HG03558 (cell line): Measurements from ENCODE around the gene HYOU1.
"Not testable (repeated sequence)": the region's sequence is repeated elsewhere in the genome, so short reads cannot be mapped to it uniquely, and the experiment has no call there.

ENCODE experiments used
- ATAC-seq: cut with Tn5 transposase; IDR thresholded peaks from one replicate; pipeline ENCODE4 v1.9.1; 2021; ENCODE audit warnings: moderate number of reproducible peaks; ENCODE audit not compliant: unreplicated experiment; ENCODE audit errors: extremely low read depth

HYOU1 gene

GRCh38 chr11:119057000-119057769 is at the start of gene HYOU1:
Gene HYOU1, minus strand, starts transcription at chr11:119057205. Its CDS starts 1,045 bp downstream, at chr11:119056160.
- ATAC-seq: peak; percentile 85

DNA sequence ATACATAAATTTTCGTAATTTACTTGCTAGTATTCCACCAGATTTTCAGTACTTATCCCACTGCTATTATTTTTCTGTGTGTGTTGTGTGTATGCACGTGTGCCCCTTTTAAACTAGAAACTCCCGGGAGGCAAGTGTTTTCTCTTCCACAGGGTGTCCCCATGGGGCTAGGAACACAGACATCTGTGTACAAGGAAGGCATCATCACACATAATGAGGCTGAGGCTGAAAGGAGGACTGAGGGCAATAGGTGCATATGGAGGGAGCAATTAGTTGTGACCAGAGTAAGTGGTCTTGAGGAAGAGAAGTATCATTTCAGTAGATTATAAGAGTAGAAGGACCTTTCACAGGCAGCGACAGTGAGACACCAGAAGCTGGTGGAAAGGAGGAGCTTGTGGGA is 46.8 kb upstream of the HYOU1 start:
- ATAC-seq: no peak

GRCh38 chr11:119103161-119103664 is 46.2 kb upstream of the HYOU1 start:
- ATAC-seq: not testable (repeated sequence)

DNA sequence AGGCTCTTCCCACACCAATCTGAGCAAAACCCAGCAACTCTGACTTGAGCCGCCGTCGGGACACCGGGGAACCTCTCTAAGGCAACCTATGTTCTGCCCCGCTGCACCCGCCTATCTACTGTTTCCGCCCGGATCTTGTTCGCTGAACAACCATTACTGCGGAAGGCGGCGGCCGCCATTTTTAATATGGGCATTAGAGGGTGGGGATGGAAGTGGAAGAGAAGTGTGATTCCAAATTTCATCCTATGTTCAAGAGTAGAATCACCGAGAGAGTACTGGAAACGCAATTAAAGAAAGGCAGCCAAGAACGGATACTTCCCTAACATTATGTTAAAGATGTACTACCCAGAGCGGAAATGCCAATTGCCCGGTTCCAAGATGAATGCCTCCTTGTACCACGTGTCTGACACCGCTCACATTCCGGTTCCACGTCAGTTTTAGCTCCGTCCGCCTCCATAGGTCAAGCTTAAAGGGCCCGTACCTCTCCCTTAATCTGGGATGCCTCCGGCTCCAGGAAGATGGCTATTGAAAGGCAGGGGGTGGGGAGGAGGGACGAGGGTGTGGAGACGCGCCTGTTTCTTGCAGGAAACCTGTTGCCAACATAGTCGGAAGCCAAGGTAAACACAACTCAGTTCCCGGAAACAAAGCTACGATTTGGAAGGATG is 44.9 kb upstream of the HYOU1 start, which contains the start of gene DPAGT1:
Gene DPAGT1 (minus strand): TSS at position 95 of the 665 bp plus-strand sequence. CDS start 198 bp downstream, outside the sequence.
- ATAC-seq: peak; percentile 46

DNA sequence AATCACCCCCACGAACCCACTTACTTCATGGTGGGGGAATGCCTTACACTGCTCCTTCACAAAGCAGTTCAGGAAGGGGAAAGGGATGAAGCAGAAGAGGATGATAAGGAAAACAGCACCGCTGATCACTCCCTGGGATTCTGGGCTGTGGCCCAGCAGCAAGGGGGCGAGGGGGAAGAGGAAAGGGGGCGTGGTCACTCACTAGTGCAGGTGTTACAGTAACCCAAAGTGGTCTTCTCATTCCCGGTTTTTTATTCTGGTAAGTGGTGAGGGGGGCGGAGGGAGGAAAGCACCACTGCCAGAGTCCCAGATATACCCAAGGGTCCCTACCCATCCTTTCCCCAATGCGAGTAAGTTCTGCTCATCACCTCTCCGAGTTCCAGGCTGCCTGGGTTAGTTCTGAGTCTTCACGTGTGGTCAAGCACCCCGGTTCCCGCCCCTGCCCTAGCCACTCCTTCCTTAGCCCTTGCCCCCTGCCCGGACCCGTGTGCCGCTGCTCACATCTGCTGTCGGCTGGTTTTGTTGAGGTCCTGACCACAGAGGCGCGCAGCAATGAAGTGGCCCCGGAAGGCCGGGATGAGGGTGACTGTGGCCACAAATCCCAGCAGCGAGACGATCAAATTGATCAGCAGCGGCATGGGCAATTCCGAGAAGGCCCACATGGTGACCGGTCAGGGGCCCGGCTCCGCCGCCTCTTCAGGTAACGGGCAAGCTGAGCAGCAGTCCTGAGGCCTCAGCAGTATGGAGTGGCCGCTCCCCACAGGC is 44.2 kb upstream of the HYOU1 start:
- ATAC-seq: peak; percentile 10

- no peak for ATAC-seq
Measured at GRCh38 chr11:119100246-119100970, 43.4 kb upstream of the HYOU1 start.

DNA sequence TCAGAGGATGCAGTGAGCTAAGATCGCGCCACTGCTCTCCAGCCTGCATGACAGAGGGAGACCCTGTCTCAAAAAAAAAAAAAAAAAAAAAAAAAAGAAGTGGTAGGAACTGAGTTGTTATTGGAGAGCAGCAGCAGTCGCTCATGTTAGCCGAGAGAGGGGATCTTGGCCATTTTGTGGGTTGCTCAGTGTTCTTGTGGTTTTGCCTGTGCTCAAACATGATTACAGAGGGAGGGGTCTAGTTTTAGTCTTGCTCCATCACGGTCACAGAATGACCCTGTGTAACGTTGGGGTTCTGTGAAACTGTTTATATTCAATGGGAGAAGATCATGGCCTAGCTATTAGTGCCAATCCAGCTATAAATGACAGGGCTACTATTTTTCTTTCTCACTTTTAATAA is 42.7 kb upstream of the HYOU1 start:
- no peak for ATAC-seq

- peak; percentile 60 for ATAC-seq
Measured at GRCh38 chr11:119095066-119095880, 38.3 kb upstream of the HYOU1 start.

DNA sequence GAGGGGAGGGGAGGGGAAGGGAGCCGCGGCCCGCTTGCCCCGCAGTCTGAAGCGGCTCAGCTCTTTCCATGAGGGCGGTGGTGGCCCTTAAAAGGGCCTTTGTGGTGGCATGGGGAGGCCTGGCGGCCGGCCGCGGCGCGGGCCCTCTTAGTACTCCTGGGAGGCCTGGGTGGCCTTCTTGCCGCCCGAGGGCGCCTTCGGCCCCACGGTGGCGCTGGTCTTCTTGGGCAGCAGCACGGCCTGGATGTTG is 37.7 kb upstream of the HYOU1 start:
- no peak for ATAC-seq

- no peak for ATAC-seq
Measured at GRCh38 chr11:119093942-119094815, 37.2 kb upstream of the HYOU1 start.

- ATAC-seq: no peak
Measured at GRCh38 chr11:119092880-119093842, 36.2 kb upstream of the HYOU1 start.

DNA sequence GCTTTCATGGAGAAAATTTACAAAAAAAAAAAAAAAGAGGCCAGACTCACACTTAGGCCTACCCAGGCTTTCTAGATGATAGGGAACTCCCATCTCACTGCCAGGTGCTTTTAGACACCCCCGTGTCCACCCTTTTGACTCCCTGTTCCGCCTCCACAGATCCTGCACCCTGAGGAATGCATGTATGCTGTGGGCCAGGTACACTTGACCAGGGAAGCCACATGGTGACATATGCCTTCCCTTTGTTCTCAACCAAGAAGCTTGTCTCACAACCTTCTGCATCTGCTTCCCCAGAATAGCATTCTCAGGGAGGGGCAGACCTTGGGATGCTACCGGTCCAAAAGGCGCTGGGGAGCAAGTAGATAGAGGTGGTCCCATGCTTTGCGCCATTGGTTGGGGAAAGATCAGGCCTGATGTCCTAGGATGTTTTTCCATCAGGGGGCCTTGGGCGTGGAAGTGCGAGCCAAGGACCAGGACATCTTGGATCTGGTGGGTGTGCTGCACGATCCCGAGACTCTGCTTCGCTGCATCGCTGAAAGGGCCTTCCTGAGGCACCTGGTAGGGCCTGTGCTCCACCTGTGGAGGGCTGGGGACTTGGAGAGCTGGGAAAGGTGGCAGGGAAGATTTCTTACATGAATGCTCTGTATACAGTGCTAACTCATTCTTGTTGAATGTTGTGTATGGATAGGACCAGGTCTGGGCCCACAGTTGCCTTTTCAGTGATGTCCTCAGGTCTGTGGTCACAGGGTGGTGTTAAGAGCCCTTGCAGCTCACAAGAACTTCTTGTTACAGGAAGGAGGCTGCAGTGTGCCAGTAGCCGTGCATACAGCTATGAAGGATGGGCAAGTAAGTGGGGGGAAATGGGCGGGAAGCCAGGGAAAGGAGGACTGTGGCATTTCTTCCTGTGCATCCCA is 35.2 kb upstream of the HYOU1 start:
- ATAC-seq: no peak

- no peak for ATAC-seq
Measured at GRCh38 chr11:119091178-119091577, 34.2 kb upstream of the HYOU1 start.

- no peak for ATAC-seq
Measured at GRCh38 chr11:119089319-119089718, 32.3 kb upstream of the HYOU1 start.

GRCh38 chr11:119088406-119088805 is 31.4 kb upstream of the HYOU1 start:
- ATAC-seq: no peak

GRCh38 chr11:119087747-119088241 is 30.8 kb upstream of the HYOU1 start:
- no peak for ATAC-seq
